ENCODE data around the gene ANTXRL.

- TF ChIP-seq POLR2A (IDR thresholded peaks at IDR 0.05; ENCODE audit: extremely low read depth, insufficient read length), result no peak
- no peak for TF ChIP-seq CTCF (IDR thresholded peaks at IDR 0.05; ENCODE audit: low read depth, low read length)
- no peak for TF ChIP-seq MAX (IDR thresholded peaks at IDR 0.05; ENCODE audit: low read depth, low read length)
- no peak for TF ChIP-seq MYC (IDR thresholded peaks at IDR 0.05; ENCODE audit: low read depth, low read length)
These were observed 24.7 kb downstream of the ANTXRL start for GRCh38 chr10:46311501-46311951.

All from NB4 (cell line).